Panc1 (cell line): ENCODE results near the gene CORO2B.

Experiments
- CTCF ChIP-seq: fragments of 450-650 bp; IDR thresholded peaks from 2 replicates; pipeline ENCODE4 v1.5.1; 2017; ENCODE audit warnings: mild to moderate bottlenecking
- POLR2AphosphoS5 ChIP-seq: IDR thresholded peaks from 2 replicates; pipeline ENCODE4 v1.6.1; 2012; ENCODE audit warnings: mild to moderate bottlenecking, low read depth, low read length, moderate library complexity

GRCh38 chr15:68726246-68726645, 147.5 kb downstream of the CORO2B start:
- TF ChIP-seq CTCF (no peak), POLR2AphosphoS5 (no peak)
